Measurements from ENCODE around the gene OR5K2. TPM values are rescaled to one million over a fixed set of nuclear protein-coding genes. Genes with fewer than 3 reads are reported as not detected.

OR5K2 gene
- total and polyA plus RNA-seq, 7 experiments from 2014 or later = not detected

DNA sequence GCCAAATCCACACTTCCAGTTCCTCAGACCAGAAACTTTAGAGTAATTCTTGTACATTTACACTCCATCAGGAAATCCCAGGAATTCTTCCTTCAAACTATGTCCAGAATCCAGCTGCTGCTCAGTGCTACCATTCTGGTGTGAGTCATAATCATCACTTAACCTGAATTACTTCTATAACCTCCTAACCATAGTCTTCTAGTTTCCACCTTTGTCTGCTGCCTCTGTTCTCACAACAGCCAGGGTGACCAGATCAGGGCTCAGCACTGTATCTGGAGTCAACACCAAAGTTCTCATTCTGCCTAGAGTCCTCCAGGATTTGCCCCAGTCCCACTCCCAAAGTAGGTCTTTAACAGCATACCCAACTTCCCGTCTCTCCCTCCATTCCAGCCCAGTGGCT lies 21.9 kb downstream of the OR5K2 start:
- no peaks in the 10 kb centered on the region for H3K27me3 Mint-ChIP-seq
- H3K27ac Mint-ChIP-seq = peak overlapping the region in 7 of 9 donors; percentile 1 to 73 (median 30)
- peaks cover 31 to 65% (median 58%) of the 10 kb centered on the region in 7 donors for H3K4me1 Mint-ChIP-seq
- Histone ChIP-seq H3K9me3 (ENCODE audit: control insufficient read depth in 2 of 3, low read length in 3 of 3) (no peaks in the 10 kb centered on the region), H3K36me3 (ENCODE audit: control insufficient read depth in 2 of 3, insufficient read depth in 3 of 3, low read length in 3 of 3) (peaks cover 4 to 19% (median 4%) of the 10 kb centered on the region in 3 experiments), H3K4me3 (ENCODE audit: low read length) (no peak overlapping the region), H3K4me1 (ENCODE audit: control insufficient read depth in 2 of 2, insufficient read depth in 2 of 2, low read length in 2 of 2) (peaks cover 16 to 24% of the 10 kb centered on the region in 2 donors), H3K27ac (ENCODE audit: low read depth, low read length) (no peak overlapping the region), H3K27me3 (ENCODE audit: control insufficient read depth in 2 of 2, insufficient read depth in 2 of 2, low read length in 2 of 2) (no peaks in the 10 kb centered on the region)
- peak overlapping the region in 6 of 10 donors; percentile 2 to 94 (median 28) for H3K4me3 Mint-ChIP-seq
- intact Hi-C loops (cut with micrococcal nuclease) = loop anchor here in 1 of 2 donors (2.0 kb wide), 1 partner anchor 15 kb away; no protein-coding TSS in a partner anchor
- DNase-seq (no peak), ATAC-seq (no peak)
- ChIA-PET POLR2A (no interaction called here), CTCF (no interaction called here)
- peaks cover 0 to 2% (median 0%) of the 10 kb centered on the region in 11 donors for H3K9me3 Mint-ChIP-seq
- peaks cover 0 to 68% (median 32%) of the 10 kb centered on the region in 5 donors for H3K36me3 Mint-ChIP-seq

DNA sequence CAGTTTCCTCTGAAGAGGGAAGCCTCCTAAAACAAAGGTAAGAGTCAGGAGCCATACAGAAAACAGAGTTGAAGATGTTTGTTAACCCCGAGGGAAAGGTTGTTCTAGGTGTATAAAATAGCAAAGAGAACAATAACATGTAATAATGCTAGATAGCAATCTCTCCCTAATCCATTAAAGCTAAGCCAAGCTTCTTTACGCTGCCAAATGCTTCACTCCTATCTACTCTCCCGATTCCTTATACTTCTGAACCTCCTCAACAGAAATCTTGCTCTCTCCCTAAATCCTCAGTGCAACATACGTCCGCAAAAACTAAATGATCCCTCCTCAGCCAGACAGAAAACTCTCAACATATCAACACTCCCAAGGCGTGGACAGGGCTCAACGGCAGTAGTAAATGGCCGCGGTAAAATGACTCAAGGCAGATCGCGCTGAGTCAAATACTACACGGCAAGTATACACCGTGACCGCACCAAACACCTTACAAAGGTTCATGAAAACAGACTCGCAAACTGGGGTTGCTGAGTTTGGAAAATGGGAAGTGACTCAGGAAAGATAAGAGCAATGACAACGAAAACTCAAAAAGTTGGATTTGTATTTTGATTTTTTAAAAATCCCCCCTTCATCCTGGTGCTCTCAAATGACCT lies 24.5 kb downstream of the OR5K2 start:
- DNase-seq (peak in 7 of 9 donors; percentile 21 to 47 (median 36)), ATAC-seq (peak; percentile 44)
- no peaks in the 10 kb centered on the region for H3K27me3 Mint-ChIP-seq
- H3K27ac ChIP-seq (ENCODE audit: low read depth, low read length) = peak overlapping the region; percentile 90
- H3K4me3 Mint-ChIP-seq = peak overlapping the region; percentile 83 to 98 (median 90)
- intact Hi-C loops (cut with micrococcal nuclease) = loop anchor here (1.0 to 10.0 kb wide), 13 partner anchors 14 to 1813 kb away; partner anchors contain the start of genes CMSS1 (in 1 of the 2), CPOX (in 1 of the 2), DCBLD2 (in 1 of the 2) and NIT2 (in 1 of the 2)
- H3K9me3 ChIP-seq (ENCODE audit: control insufficient read depth in 2 of 3, low read length in 3 of 3) = no peaks in the 10 kb centered on the region
- H3K27ac Mint-ChIP-seq = peak overlapping the region; percentile 67 to 97 (median 89)
- peaks cover 31 to 61% (median 53%) of the 10 kb centered on the region in 7 donors for H3K4me1 Mint-ChIP-seq
- ChIA-PET CTCF (interaction anchor here (1.4 to 1.9 kb wide), 2 partner anchors 43 to 81 kb away, joined by 4 to 6 read pairs; no protein-coding TSS in a partner anchor), POLR2A (interaction anchor here (0.7 to 2.1 kb wide), 10 partner anchors 10 to 759 kb away, joined by 3 to 14 read pairs (median 4); partner anchors contain the start of gene CPOX)
- H3K4me3 ChIP-seq (ENCODE audit: low read length) = peak overlapping the region; percentile 68
- H3K36me3 ChIP-seq (ENCODE audit: control insufficient read depth in 2 of 3, insufficient read depth in 3 of 3, low read length in 3 of 3) = peaks cover 0 to 6% (median 0%) of the 10 kb centered on the region in 3 experiments
- peaks cover 0 to 56% (median 17%) of the 10 kb centered on the region in 5 donors for H3K36me3 Mint-ChIP-seq
- peaks cover 16 to 27% of the 10 kb centered on the region in 2 donors for H3K4me1 ChIP-seq (ENCODE audit: control insufficient read depth in 2 of 2, insufficient read depth in 2 of 2, low read length in 2 of 2)
- H3K9me3 Mint-ChIP-seq = peaks cover 0 to 2% (median 0%) of the 10 kb centered on the region in 11 donors
- H3K27me3 ChIP-seq (ENCODE audit: control insufficient read depth in 2 of 2, insufficient read depth in 2 of 2, low read length in 2 of 2) = no peaks in the 10 kb centered on the region

DNA sequence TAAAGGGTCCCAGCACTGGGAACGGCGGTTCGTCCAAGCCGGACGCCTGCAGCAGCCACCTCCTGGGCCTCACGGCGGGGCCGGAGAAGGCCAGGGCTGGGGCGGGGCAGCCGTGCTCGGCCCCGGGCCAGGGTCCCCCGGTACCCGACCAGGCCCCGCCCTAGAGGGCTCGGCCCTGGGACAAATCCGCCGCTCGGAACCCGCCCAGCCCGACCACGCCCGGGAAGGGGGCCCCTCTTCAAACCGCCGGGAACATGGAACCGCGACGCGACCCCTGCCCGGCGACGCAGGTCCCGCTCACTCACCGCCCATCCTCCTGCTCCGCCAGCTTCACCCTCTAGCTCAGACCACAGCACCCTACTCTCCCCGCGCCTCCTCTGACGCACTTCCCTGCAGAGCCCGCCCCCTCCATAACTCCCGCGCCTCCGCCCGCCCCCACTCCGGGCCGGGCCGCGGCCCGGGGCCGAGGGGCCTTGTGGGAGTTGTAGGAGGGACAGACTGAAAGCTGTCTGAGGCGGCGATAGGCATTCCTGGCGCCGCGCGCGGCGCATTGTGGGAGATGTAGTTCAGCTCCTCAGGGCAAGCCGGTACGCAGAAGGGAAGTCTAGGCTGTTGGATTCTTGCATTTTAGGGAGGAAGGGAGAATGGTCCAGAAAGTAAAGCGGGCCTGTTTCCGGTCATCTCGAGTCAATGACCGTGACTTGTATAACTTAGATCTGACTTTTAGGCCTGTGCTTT lies 25.2 kb downstream of the OR5K2 start, which contains the start of gene CLDND1:
CLDND1 (minus strand) TSS at position 359 of the 738 bp plus-strand sequence. CDS start 1,478 bp downstream, outside the sequence.
- Histone ChIP-seq H3K27me3 (ENCODE audit: control insufficient read depth in 2 of 2, insufficient read depth in 2 of 2, low read length in 2 of 2) (no peaks in the 10 kb centered on the region), H3K36me3 (ENCODE audit: control insufficient read depth in 2 of 3, insufficient read depth in 3 of 3, low read length in 3 of 3) (peaks cover 0 to 6% (median 0%) of the 10 kb centered on the region in 3 experiments), H3K4me1 (ENCODE audit: control insufficient read depth in 2 of 2, insufficient read depth in 2 of 2, low read length in 2 of 2) (peaks cover 16 to 25% of the 10 kb centered on the region in 2 donors), H3K9me3 (ENCODE audit: control insufficient read depth in 2 of 3, low read length in 3 of 3) (no peaks in the 10 kb centered on the region), H3K27ac (ENCODE audit: low read depth, low read length) (peak within 1 kb of the TSS; percentile 90), H3K4me3 (ENCODE audit: low read length) (peak within 1 kb of the TSS; percentile 68)
- ChIA-PET CTCF (interaction anchor here (1.4 kb wide), 1 partner anchor 42 kb away, joined by 4 read pairs; no protein-coding TSS in a partner anchor), POLR2A (interaction anchor here (0.8 to 2.1 kb wide), 12 partner anchors 11 to 760 kb away, joined by 3 to 14 read pairs (median 4); partner anchors contain the start of gene CPOX)
- peak; percentile 99 for ATAC-seq
- intact Hi-C loops (cut with micrococcal nuclease) = loop anchor here (1.0 to 10.0 kb wide), 20 partner anchors 9 to 1879 kb away; partner anchors contain the start of genes ARL6 (in 2 of the 2), CPOX (in 2 of the 2), DCBLD2 (in 2 of the 2) and TBC1D23 (in 2 of the 2)
- H3K4me3 Mint-ChIP-seq = peak within 1 kb of the TSS; percentile 83 to 99 (median 92)
- H3K27ac Mint-ChIP-seq = peak within 1 kb of the TSS; percentile 67 to 99 (median 96)
- DNase-seq = peak; percentile 88 to 94 (median 93)
- peaks cover 0 to 2% (median 0%) of the 10 kb centered on the region in 11 donors for H3K9me3 Mint-ChIP-seq
- no peaks in the 10 kb centered on the region for H3K27me3 Mint-ChIP-seq
- peaks cover 0 to 57% (median 14%) of the 10 kb centered on the region in 5 donors for H3K36me3 Mint-ChIP-seq
- peaks cover 31 to 62% (median 51%) of the 10 kb centered on the region in 7 donors for H3K4me1 Mint-ChIP-seq

DNA sequence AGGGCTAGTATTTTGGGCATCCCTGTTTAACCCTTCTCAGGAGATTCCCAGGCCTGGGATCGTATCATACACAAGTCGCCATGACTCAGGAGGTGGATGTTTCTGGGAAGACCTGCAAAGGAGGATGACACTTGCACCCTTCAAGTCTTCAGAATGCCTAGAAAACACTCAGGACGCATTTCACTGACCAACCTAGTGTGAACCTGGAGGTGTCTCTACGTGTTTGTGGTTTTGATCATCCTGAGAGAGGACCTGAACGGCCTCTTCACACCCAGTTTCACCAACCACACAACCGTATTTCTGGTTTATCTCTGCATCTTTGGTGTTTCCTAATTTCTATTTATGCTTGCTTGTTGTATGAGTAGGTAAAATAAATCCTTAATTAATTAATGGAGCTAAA lies 28.0 kb downstream of the OR5K2 start:
- H3K4me3 ChIP-seq (ENCODE audit: low read length) = no peak overlapping the region
- H3K27me3 Mint-ChIP-seq = peaks cover 0 to 2% (median 0%) of the 10 kb centered on the region in 5 donors
- intact Hi-C loops (cut with micrococcal nuclease) = loop anchor here in 1 of 2 donors (10.0 kb wide), 1 partner anchor 1739 kb away; the partner anchor contains the start of gene TBC1D23
- no peaks in the 10 kb centered on the region for H3K36me3 ChIP-seq (ENCODE audit: control insufficient read depth in 2 of 3, insufficient read depth in 3 of 3, low read length in 3 of 3)
- ChIA-PET CTCF (no interaction called here), POLR2A (interaction anchor here (0.6 to 1.0 kb wide), 2 partner anchors 21 to 68 kb away, joined by 3 read pairs; partner anchors contain the start of gene CPOX)
- peaks cover 0 to 45% (median 0%) of the 10 kb centered on the region in 5 donors for H3K36me3 Mint-ChIP-seq
- peaks cover 0 to 2% (median 0%) of the 10 kb centered on the region in 11 donors for H3K9me3 Mint-ChIP-seq
- no peaks in the 10 kb centered on the region for H3K9me3 ChIP-seq (ENCODE audit: control insufficient read depth in 2 of 3, low read length in 3 of 3)
- ATAC-seq (no peak), DNase-seq (no peak)
- peak overlapping the region in 1 of 10 donors; percentile 40 for H3K4me3 Mint-ChIP-seq
- peaks cover 15 to 52% (median 25%) of the 10 kb centered on the region in 7 donors for H3K4me1 Mint-ChIP-seq
- no peaks in the 10 kb centered on the region for H3K27me3 ChIP-seq (ENCODE audit: control insufficient read depth in 2 of 2, insufficient read depth in 2 of 2, low read length in 2 of 2)
- H3K27ac Mint-ChIP-seq = peak overlapping the region in 1 of 9 donors; percentile 29
- H3K27ac ChIP-seq (ENCODE audit: low read depth, low read length) = no peak overlapping the region
- peaks cover 4 to 14% of the 10 kb centered on the region in 2 donors for H3K4me1 ChIP-seq (ENCODE audit: control insufficient read depth in 2 of 2, insufficient read depth in 2 of 2, low read length in 2 of 2)

DNA sequence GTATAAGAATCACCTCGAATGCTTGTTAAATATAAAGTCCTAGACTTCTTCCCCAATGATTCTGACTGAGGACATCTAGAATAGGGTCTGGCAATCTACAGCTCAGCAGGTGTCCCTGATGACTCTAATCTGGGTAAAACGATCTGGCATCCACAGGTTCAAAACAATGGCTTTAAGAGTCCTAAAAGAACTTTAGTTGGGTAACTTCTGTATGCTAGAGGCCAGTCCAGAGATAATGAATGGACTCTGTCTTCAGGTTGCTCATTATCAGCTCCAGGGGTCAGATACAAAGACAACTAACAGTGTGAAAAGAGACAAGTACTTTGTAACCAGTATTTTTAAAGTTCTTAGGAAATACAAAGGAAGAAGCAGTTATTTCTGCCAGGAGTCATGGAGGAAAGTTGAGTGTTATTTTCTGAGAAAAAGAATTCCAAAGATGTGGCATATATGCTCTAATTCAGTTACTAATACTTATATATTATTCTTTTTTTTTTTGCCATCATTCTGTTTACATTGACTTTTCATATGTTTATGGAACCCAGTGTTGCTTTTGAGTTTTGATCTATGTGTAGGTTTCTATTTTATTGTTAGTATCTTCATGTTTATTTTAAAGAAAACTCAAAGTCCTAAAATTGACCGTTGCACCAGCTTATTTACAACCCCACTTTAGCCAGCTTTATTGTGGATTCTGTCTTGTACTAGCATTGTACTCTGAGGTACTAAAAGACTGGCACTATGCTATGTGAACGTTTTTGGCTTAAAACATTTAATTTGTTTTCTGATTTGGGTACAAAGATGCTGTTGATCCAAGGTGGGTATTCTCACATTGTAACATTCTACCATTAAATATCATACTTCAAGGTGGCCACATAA lies 31.2 kb downstream of the OR5K2 start:
- H3K9me3 Mint-ChIP-seq = no peaks in the 10 kb centered on the region
- CTCF ChIA-PET = interaction anchor here (0.7 kb wide), 1 partner anchor 59 kb away, joined by 4 read pairs; no protein-coding TSS in a partner anchor
- intact Hi-C loops (cut with micrococcal nuclease) = loop anchor here in 1 of 2 donors (10.0 kb wide), 1 partner anchor 1736 kb away; the partner anchor contains the start of gene TBC1D23
- Histone ChIP-seq H3K9me3 (ENCODE audit: control insufficient read depth in 2 of 3, low read length in 3 of 3) (no peaks in the 10 kb centered on the region), H3K27me3 (ENCODE audit: control insufficient read depth in 2 of 2, insufficient read depth in 2 of 2, low read length in 2 of 2) (no peaks in the 10 kb centered on the region), H3K36me3 (ENCODE audit: control insufficient read depth in 2 of 3, insufficient read depth in 3 of 3, low read length in 3 of 3) (no peaks in the 10 kb centered on the region), H3K4me3 (ENCODE audit: low read length) (no peak overlapping the region), H3K4me1 (ENCODE audit: control insufficient read depth in 2 of 2, insufficient read depth in 2 of 2, low read length in 2 of 2) (peaks cover 0 to 4% of the 10 kb centered on the region in 2 donors), H3K27ac (ENCODE audit: low read depth, low read length) (no peak overlapping the region)
- peaks cover 0 to 2% (median 0%) of the 10 kb centered on the region in 5 donors for H3K27me3 Mint-ChIP-seq
- POLR2A ChIA-PET = no interaction called here
- DNase-seq = no peak
- H3K4me3 Mint-ChIP-seq = peak overlapping the region in 1 of 10 donors; percentile 43
- no peak for ATAC-seq
- H3K27ac Mint-ChIP-seq = peak overlapping the region in 1 of 9 donors; percentile 61
- H3K36me3 Mint-ChIP-seq = peaks cover 0 to 50% (median 0%) of the 10 kb centered on the region in 5 donors
- peaks cover 0 to 62% (median 0%) of the 10 kb centered on the region in 7 donors for H3K4me1 Mint-ChIP-seq
